Osteoblast (primary cell): ENCODE data around the gene SEZ6. TPM values are rescaled to one million over a fixed set of nuclear protein-coding genes. Genes with fewer than 3 reads are reported as not detected.

Experiments used
- DNase-seq: peaks from one replicate; pipeline ENCODE4 v3.0.0; 2011; ENCODE audit warnings: low spot score, mixed read lengths; ENCODE audit not compliant: insufficient read length; ENCODE audit errors: missing footprints
- H2AFZ ChIP-seq: 2 replicates; pipeline ENCODE4 v1.6.0; 2011; ENCODE audit warnings: mild to moderate bottlenecking, low read length
- H3K27ac ChIP-seq: 2 replicates; pipeline ENCODE4 v1.5.1; 2011; ENCODE audit warnings: mild to moderate bottlenecking, low read depth, low read length, moderate library complexity
- H3K27me3 ChIP-seq: 2 replicates; pipeline ENCODE4 v1.6.0; 2012; ENCODE audit warnings: mild to moderate bottlenecking, control low read depth, inconsistent platforms, low read length, moderate library complexity; ENCODE audit not compliant: insufficient read depth
- H3K36me3 ChIP-seq: 2 replicates; pipeline ENCODE4 v1.5.1; 2011; ENCODE audit warnings: mild to moderate bottlenecking, low read length, control low read depth, moderate library complexity; ENCODE audit not compliant: insufficient read depth
- H3K4me1 ChIP-seq: 2 replicates; pipeline ENCODE4 v1.5.1; 2011; ENCODE audit warnings: mild to moderate bottlenecking, low read length, control low read depth, moderate library complexity; ENCODE audit not compliant: insufficient read depth
- H3K4me2 ChIP-seq: 2 replicates; pipeline ENCODE4 v1.6.0; 2011; ENCODE audit warnings: mild to moderate bottlenecking, low read length; ENCODE audit not compliant: insufficient read depth
- H3K4me3 ChIP-seq: fragments of 200-600 bp; sonication (generic); 3 replicates; pipeline ENCODE4 v1.5.1; 2012; ENCODE audit warnings: mild to moderate bottlenecking, low read length, inconsistent platforms; ENCODE audit not compliant: insufficient read depth
- H3K79me2 ChIP-seq: 2 replicates; pipeline ENCODE4 v1.6.0; 2012; ENCODE audit warnings: mild to moderate bottlenecking, low read length, control low read depth, inconsistent platforms; ENCODE audit not compliant: insufficient read depth
- H3K9me3 ChIP-seq: 2 replicates; pipeline ENCODE4 v1.5.1; 2011; ENCODE audit warnings: low read depth, low read length, control low read depth
- H4K20me1 ChIP-seq: 2 replicates; pipeline ENCODE4 v1.6.0; 2012; ENCODE audit warnings: mild to moderate bottlenecking, low read length, control low read depth; ENCODE audit not compliant: insufficient read depth
- CTCF ChIP-seq: IDR thresholded peaks from 2 replicates; pipeline ENCODE4 v1.5.1; 2011; ENCODE audit warnings: mild to moderate bottlenecking, low read depth, low read length, moderate library complexity; ENCODE audit errors: extremely low read depth
- total RNA-seq: library from RNA; depleted of rRNA; stranded (reverse); fragments of >200 nt; gene quantifications from 2 replicates; pipeline ENCODE4 v1.2.3, GENCODE V29; 2012

SEZ6 gene
- total RNA-seq, 1 donor: not detected

- Histone ChIP-seq H3K4me3 (no peak overlapping the region), H3K79me2 (peaks cover 80% of the 10 kb centered on the region), H3K27ac (peak overlapping the region; percentile 88), H2AFZ (no peak overlapping the region), H3K9me3 (no peaks in the 10 kb centered on the region), H3K27me3 (no peaks in the 10 kb centered on the region), H3K4me2 (peak overlapping the region; percentile 94), H4K20me1 (peaks cover 23% of the 10 kb centered on the region), H3K4me1 (peaks cover 41% of the 10 kb centered on the region), H3K36me3 (peaks cover 10% of the 10 kb centered on the region)
- TF ChIP-seq CTCF: no peak
- no peak for DNase-seq
Measured at GRCh38 chr17:28947639-28948038, 58.2 kb downstream of the SEZ6 start.

- peak; percentile 90 for DNase-seq
- H3K4me2 ChIP-seq: peak overlapping the region; percentile 68
- TF ChIP-seq CTCF: no peak
Measured at GRCh38 chr17:28946239-28946638, 59.6 kb downstream of the SEZ6 start.

GRCh38 chr17:28944862-28945741, 60.7 kb downstream of the SEZ6 start:
- peak overlapping the region; percentile 68 for H3K4me2 ChIP-seq
- peak; percentile 60 for DNase-seq
- no peak overlapping the region for H2AFZ ChIP-seq
- H4K20me1 ChIP-seq: peaks cover 42% of the 10 kb centered on the region
- H3K36me3 ChIP-seq: peaks cover 10% of the 10 kb centered on the region
- H3K27me3 ChIP-seq: no peaks in the 10 kb centered on the region
- peak overlapping the region; percentile 42 for H3K4me3 ChIP-seq
- peaks cover 40% of the 10 kb centered on the region for H3K4me1 ChIP-seq
- peak overlapping the region; percentile 94 for H3K27ac ChIP-seq
- TF ChIP-seq CTCF: no peak
- H3K9me3 ChIP-seq: no peaks in the 10 kb centered on the region
- peaks cover 96% of the 10 kb centered on the region for H3K79me2 ChIP-seq

More at GRCh38 chr17:28946239-28946638, 59.6 kb downstream of the SEZ6 start:
- Histone ChIP-seq H3K4me3 (peak overlapping the region; percentile 2), H3K9me3 (no peaks in the 10 kb centered on the region), H3K4me1 (peaks cover 40% of the 10 kb centered on the region), H4K20me1 (peaks cover 32% of the 10 kb centered on the region), H3K79me2 (peaks cover 94% of the 10 kb centered on the region), H3K27ac (peak overlapping the region; percentile 94), H3K27me3 (no peaks in the 10 kb centered on the region), H2AFZ (no peak overlapping the region), H3K36me3 (peaks cover 10% of the 10 kb centered on the region)

GRCh38 chr17:28944343-28944742, 61.5 kb downstream of the SEZ6 start:
- Histone ChIP-seq H3K27me3 (no peaks in the 10 kb centered on the region), H3K79me2 (peaks cover 96% of the 10 kb centered on the region), H3K4me2 (no peak overlapping the region), H3K9me3 (no peaks in the 10 kb centered on the region), H4K20me1 (peaks cover 50% of the 10 kb centered on the region), H3K36me3 (peaks cover 10% of the 10 kb centered on the region), H3K27ac (peak overlapping the region; percentile 94), H2AFZ (no peak overlapping the region), H3K4me3 (no peak overlapping the region), H3K4me1 (peaks cover 44% of the 10 kb centered on the region)
- no peak for DNase-seq
- no peak for TF ChIP-seq CTCF
